ENCODE results near the gene OGFOD3.
"Not testable (repeated sequence)": the region's sequence is repeated elsewhere in the genome, so short reads cannot be mapped to it uniquely, and the experiment has no call there.

OGFOD3 gene

GRCh38 chr17:82418001-82418986 lies at the start of gene OGFOD3, which contains the start of gene HEXD:
Gene OGFOD3, minus strand, starts transcription at chr17:82418586. Its CDS starts 101 bp downstream, at chr17:82418485.
Gene HEXD, plus strand, starts transcription at chr17:82418347. Its CDS starts 1,453 bp downstream, at chr17:82419800.
- DNase-seq, result peak; percentile 80

GRCh38 chr17:82465023-82465603 lies 46.7 kb upstream of the OGFOD3 start:
- DNase-seq, result no peak

DNA sequence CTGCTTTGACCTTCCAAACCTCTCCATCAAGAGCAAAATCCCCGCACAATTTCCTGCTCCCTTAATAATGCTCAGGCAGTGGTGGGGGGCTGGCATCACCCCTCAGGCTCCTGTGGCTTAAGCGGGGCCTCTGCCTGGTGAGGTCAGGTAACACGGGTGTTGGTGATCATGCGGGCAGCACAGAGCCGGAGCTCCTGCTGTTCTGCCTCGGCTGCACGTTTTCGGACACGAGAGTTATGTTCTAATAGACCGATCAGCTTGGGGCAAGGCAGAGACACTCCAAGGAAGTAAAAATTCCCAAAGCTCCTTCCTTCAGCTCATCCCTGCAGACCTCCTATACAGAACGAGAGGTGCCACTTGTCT lies 46.2 kb upstream of the OGFOD3 start:
- DNase-seq, result no peak

GRCh38 chr17:82463925-82464566 lies 45.7 kb upstream of the OGFOD3 start:
- DNase-seq, result no peak

DNA sequence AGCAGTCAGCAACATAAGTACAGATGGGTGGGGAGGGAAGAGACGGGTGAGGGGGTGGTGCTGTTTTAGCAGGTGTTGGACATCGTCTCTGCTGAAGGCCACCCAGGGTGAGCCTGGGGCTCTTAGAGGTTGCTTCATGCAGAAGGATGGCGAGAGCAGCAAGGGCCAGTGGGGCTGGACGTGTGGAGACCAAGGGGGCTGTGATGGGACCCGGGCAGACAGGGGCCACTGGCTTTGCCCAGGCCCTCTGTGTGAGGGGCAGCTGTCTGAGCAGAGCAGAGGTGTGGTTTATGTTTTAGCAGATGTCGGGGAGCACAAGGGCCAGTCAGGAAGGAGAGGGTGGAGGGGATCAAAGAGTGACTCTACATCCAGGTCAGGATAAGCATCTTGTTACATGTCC lies 45.0 kb upstream of the OGFOD3 start:
- DNase-seq, result no peak

- DNase-seq, result no peak
Observed at GRCh38 chr17:82461827-82462524, 43.6 kb upstream of the OGFOD3 start.

GRCh38 chr17:82459936-82460335 lies 41.5 kb upstream of the OGFOD3 start:
- not testable (repeated sequence) for DNase-seq

DNA sequence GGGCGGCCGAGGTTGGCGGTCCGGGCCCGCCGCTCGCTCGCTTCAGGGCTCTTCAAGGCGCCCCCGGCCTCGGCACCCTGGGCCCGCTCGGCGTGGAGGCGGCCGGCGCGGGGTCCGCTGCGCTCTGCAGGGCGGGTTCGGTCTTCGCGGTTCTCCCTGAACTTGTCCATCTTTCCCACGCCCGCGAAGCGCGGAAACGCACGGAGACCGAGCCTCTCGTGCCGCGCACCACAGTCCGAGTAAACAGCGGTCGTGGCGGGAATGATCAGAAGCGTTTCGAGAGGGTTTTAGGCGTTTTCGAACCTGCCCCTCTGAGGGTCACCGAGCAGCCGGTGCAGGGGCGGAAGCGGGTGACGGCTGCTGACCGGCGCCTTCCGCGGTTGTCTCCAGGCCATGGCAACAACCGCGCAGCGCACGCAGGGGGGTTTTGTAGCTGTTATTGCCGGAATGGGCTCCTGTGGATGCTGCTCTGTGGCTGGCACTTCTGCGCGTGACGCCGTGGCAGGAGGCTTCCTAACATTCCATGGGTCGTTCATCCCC lies 40.6 kb upstream of the OGFOD3 start:
- no peak for DNase-seq

DNA sequence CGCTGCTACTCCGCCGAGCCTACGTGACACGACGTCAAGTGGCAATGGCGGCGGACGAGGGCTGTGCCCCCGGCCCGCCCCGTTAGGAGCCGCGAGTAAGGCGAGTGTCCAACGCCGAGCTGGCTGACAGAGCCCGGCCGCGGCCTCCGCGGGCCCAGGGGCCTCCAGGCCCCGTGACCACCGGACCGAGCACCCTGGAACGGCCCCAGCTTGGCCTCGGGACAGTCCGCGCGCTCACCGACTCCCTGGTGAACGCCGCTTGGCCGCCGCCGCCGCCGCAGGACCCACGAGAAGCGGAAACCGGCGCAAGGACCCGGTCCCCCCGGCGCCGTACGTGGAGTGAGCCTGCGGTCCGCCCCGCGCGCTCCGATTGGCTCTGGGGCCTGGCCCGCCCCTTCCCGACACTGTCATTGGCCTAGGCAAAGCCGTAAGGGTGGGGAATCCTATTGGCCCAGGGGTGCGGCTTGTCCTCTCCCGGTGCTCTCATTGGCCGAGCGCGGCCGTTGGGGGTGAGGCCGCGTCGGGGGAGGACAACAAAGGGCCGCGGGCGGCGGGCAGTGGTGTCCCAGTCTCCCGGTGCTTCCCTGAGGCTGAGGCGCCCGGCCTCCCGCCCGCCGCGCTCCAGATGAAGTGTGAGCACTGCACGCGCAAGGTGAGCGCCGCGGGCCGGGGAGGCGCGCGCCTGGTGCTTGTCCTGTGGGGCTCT lies 39.9 kb upstream of the OGFOD3 start, which contains the start of gene NARF:
NARF (plus strand) TSS at position 563 of the 706 bp plus-strand sequence; CDS start at position 626, 63 bp downstream.
- peak; percentile 98 for DNase-seq

- no peak for DNase-seq
Observed at GRCh38 chr17:82457929-82458178, 39.5 kb upstream of the OGFOD3 start.

DNA sequence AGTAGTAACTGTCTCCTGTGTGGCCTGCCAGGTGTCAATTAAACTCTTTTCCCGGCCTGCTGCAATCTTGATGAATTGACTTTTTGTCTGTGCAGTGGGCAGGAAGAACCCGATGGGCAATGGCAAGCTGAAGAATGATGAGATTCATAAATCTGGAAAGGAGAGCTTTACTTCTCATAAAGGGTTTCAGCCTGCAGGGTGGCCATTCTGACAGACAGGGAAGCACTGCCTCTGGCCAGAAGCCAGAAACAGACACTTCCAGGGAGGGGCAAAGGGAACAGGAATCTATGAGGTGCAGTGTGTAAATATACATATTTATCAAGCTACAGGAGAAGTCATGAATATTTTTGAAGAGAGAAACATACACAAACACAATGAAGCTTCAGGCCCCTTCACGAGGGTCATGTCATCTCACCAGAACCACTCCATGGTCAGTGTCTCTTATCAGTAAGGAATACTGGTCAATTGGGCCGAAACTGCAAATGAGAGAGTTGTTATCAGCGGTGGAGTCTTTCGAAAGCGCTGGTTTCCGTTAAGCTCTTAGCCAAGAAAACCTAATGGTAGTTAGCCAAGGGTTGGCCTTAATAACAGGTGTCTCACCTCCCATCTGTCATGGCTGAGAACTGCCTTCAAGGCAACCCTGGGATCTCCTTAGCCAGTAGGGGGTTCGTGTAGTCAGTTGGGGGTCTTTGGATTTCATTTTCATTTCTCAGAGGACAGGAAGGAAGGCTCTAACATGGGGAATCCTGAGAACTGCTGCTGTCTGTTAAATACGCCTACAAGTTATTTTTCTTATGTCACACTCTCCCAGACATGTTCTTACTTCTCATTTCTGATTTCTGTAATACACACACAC lies 38.9 kb upstream of the OGFOD3 start:
- no peak for DNase-seq

DNA sequence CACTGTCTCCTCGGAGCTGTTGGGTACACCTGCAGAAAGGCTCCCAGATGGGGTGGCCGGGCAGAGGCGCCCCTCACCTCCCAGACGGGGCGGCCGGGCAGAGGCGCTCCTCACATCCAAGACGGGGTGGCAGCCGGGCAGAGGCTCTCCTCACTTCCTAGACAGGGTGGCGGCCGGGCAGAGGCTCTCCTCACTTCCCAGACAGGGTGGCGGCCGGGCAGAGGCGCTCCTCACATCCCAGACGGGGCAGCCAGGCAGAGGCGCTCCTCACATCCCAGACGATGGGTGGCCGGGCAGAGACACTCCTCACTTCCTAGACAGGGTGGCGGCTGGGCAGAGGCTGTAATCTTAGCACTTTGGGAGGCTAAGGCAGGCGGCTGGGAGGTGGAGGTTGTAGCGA lies 35.3 kb upstream of the OGFOD3 start:
- not testable (repeated sequence) for DNase-seq

DNA sequence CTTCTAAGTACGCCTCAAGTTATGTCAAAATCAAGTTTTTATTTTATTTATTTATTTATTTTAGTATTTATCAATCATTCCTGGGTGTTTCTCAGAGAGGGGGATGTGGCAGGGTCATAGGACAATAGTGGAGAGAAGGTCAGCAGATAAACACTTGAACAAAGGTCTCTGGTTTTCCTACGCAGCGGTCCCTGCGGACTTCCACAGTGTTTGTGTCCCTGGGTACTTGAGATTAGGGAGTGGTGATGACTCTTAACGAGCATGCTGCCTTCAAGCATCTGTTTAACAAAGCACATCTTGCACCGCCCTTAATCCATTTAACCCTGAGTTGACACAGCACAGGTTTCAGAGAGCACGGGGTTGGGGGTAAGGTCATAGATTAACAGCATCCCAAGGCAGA lies 34.8 kb upstream of the OGFOD3 start:
- not testable (repeated sequence) for DNase-seq

DNA sequence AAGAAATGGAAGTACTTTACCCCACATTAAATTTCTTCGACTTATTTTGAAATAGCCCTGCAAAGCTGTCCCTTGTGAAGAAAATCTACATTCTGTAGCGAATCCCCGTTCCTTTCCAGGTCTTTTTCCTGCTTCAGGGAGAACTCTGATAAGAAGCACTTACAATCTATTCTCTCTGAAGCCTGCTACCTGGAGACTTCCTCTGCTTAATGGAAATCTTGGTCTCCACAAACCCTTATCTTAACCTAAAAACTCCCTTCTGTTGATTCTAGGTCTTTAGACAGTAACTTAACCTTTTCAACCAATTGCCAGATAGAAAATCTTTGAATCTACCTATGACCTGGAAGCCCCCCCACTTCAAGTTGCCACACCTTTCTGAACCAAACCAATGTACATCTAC lies 33.8 kb upstream of the OGFOD3 start:
- no peak for DNase-seq

DNA sequence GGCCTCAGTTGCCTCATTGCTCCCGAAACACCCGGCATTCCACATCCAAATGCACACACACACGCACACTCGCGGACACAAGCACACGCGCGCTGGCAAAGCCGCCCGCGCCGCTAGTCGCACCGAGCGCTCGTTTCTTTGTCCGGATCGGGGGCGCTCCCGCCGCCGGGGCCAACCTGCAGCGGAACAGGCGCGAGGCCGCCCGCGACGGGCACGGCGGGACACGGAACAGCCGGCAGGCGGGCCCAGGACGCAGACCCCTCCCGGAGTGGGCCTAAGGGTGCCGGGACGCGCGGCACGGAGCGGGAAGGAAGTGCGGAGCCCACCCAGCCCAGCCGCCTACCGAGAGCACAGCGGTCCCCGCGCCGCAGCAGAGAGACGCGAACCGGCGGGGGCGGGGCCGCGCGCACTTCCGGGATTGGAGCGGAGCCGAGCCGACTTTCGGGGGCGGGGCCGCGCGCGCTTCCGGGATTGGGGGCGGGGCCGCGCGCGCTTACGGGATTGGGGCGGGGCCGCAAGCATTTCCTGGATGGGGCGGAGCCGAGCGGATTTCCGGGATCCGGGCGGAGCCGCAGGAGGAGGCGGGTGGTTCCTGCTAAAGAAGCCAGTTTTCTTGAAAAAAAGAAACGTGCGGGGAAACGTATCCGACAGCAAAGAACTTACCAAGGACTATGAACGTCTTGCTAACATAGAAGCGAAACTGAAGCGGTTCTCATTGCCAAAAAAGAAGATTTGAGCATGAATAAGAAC lies 32.1 kb upstream of the OGFOD3 start, which contains the start of gene CYBC1:
CYBC1 (minus strand) TSS at position 396 of the 750 bp plus-strand sequence. CDS start 1,498 bp downstream, outside the sequence.
- DNase-seq, result peak; percentile 96

DNA sequence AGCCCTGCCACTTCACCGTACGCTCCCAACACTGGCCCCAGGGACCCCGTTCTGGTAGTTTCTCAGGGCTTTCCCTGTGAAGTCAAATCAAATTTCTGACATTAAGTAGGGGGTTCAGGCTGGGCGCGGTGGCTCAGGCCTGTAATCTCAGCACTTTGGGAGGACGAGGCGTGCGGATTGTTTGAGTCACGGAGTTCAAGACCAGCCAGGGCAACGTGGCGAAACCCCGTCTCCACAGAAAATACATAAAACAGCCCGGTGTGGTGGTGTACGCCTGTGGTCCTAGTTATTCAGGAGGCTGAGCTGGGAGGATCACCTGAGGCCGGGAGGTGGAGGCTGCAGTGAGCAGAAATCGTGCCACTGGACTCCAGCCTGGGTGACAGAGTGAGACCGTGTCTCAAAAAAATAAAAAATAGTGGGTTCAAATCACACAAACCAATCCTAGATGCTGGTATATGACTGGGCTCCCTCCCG lies 31.5 kb upstream of the OGFOD3 start:
- peak; percentile 33 for DNase-seq

DNA sequence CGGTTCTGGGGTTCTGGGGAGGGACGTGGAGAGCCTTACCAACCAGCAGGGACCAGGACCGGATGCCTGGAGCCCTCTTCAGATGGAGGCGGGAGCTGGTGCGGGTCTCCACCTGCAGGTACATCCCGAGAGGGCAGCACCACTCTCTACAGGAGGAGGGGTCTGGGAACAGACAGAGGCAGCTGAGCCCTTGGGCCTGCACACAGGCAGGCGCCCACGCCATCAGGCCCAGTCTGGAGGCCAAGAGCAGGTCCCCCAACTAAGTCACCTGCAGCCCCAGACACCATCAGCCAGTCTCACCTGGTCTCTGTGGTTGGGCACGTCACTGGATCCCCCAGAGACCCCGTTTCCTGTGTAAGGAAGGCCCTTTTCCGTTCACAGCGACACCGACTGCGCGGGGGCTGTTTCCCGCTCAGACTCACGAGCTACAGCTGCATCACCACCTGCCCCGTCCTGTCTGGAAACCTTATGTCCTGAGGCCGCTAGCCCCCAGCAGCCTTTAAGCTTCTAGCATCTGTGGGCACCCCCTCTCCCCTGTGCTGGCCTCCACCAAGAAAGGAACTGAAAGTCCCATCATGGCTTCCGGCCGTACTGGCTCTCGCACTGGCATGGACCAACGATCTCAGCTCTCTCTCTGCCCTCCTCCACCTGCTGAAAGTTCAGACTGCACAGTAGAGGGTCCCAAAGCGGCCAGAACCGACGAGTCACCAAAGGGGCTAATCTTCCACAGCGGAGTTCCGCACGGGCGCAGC lies 30.9 kb upstream of the OGFOD3 start:
- DNase-seq, result peak; percentile 83

DNA sequence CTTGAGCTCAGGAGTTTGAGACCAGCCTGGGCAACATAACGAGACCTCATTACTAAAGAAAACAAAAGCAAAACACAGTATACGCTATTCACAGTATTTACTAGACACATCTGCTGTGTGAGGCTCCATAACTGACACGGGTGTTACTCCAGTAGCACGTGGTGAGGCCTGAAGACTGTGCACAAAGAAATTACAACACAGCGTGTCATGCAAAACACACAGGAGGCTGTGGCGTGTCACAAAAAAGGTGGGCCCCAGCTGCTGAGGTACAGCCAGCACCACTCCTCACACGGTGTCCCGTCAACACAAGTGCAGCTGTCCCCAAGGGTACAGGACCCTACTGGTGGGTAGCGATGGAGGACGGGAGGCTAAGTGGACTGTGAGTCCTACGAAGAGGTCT lies 29.5 kb upstream of the OGFOD3 start:
- no peak for DNase-seq

GRCh38 chr17:82446649-82447048 lies 28.3 kb upstream of the OGFOD3 start:
- no peak for DNase-seq

All from activated CD4-positive, alpha-beta T cell treated with anti-CD3 and anti-CD28 coated beads, Interleukin-2, amount 50 U/mL, for 16 hours (primary cell).